Smooth muscle cell (in vitro differentiated cells): ENCODE results near the gene RBBP8NL. TPM values are rescaled to one million over a fixed set of nuclear protein-coding genes. Genes with fewer than 3 reads are reported as not detected.

Experiments used
- DNase-seq: peaks from one replicate; lab custom pipeline; 2025; ENCODE audit not compliant: unreplicated experiment; lab: John Stamatoyannopoulos, UW
- H2AFZ ChIP-seq: fragments of 200-600 bp; sonication (generic); 2 replicates; pipeline ENCODE4 v1.6.0; 2016; ENCODE audit warnings: antibody characterized with exemption, low read depth, mild to moderate bottlenecking
- H3F3A ChIP-seq: fragments of 200-600 bp; sonication (generic); 2 replicates; pipeline ENCODE4 v1.6.0; 2017; ENCODE audit warnings: antibody characterized with exemption, low read depth
- H3K27ac ChIP-seq: fragments of 200-600 bp; sonication (generic); 2 replicates; pipeline ENCODE4 v1.5.1; 2016; ENCODE audit warnings: low read depth, mild to moderate bottlenecking
- H3K27me3 ChIP-seq: fragments of 200-600 bp; sonication (generic); 2 replicates; pipeline ENCODE4 v1.6.1; 2016; ENCODE audit warnings: low read depth, mild to moderate bottlenecking
- H3K36me3 ChIP-seq: fragments of 200-600 bp; sonication (generic); 2 replicates; pipeline ENCODE4 v1.5.1; 2016; ENCODE audit warnings: low read depth
- H3K4me1 ChIP-seq: fragments of 200-600 bp; sonication (generic); 2 replicates; pipeline ENCODE4 v1.5.1; 2016; ENCODE audit warnings: low read depth
- H3K4me2 ChIP-seq: fragments of 200-600 bp; sonication (generic); 2 replicates; pipeline ENCODE4 v1.6.0; 2016; ENCODE audit warnings: mild to moderate bottlenecking
- H3K4me3 ChIP-seq: fragments of 200-600 bp; sonication (generic); 2 replicates; pipeline ENCODE4 v1.5.1; 2016; ENCODE audit warnings: mild to moderate bottlenecking
- H3K79me2 ChIP-seq: fragments of 200-600 bp; sonication (generic); 2 replicates; pipeline ENCODE4 v1.6.0; 2016; ENCODE audit warnings: low read depth, mild to moderate bottlenecking
- H3K9ac ChIP-seq: fragments of 200-600 bp; sonication (generic); 2 replicates; pipeline ENCODE4 v1.6.0; 2016; ENCODE audit warnings: low read depth
- H3K9me3 ChIP-seq: fragments of 200-600 bp; sonication (generic); replicated peaks from 2 replicates; pipeline ENCODE4 v1.5.1; 2016; ENCODE audit warnings: low read depth
- H4K20me1 ChIP-seq: fragments of 200-600 bp; sonication (generic); 2 replicates; pipeline ENCODE4 v1.6.0; 2016; ENCODE audit warnings: low read depth
- CTCF ChIP-seq: fragments of 200-600 bp; sonication (generic); IDR thresholded peaks from 2 replicates; pipeline ENCODE4 v1.5.1; 2017; ENCODE audit warnings: borderline replicate concordance, mild to moderate bottlenecking, antibody characterized with exemption; ENCODE audit not compliant: insufficient read depth, poor library complexity, severe bottlenecking
- WGBS: methylation state at CpG from one replicate; pipeline ENCODE4 v1.1.7; 2016; ENCODE audit warnings: low lambda C conversion rate; 5-methylcytosine and 5-hydroxymethylcytosine counted together
- polyA plus RNA-seq: library from polyadenylated mRNA; unstranded; fragments of >200 nt; fragmentation: Nextera tagmentation; extraction: Ambion mirVana; gene quantifications from 2 replicates; pipeline ENCODE4 v1.2.1, GENCODE V29; 2016
- total RNA-seq: library from RNA; depleted of rRNA; stranded (reverse); fragments of >200 nt; gene quantifications from 2 replicates; pipeline ENCODE4 v1.2.3, GENCODE V29; 2014

Gene RBBP8NL
- total and polyA plus RNA-seq, 2 experiments from 2014 or later, result 0.40 TPM; not detected in 1

GRCh38 chr20:62400021-62400420, 27.3 kb downstream of the RBBP8NL start:
- no peaks in the 10 kb centered on the region for H3K4me1 ChIP-seq
- no peak overlapping the region for H3K27ac ChIP-seq
- no peak for DNase-seq
- H2AFZ ChIP-seq, result no peak overlapping the region
- H4K20me1 ChIP-seq, result peaks cover 6% of the 10 kb centered on the region
- no peak overlapping the region for H3K9ac ChIP-seq
- no peak for TF ChIP-seq CTCF
- H3K27me3 ChIP-seq, result no peaks in the 10 kb centered on the region
- H3K79me2 ChIP-seq, result no peaks in the 10 kb centered on the region
- no peaks in the 10 kb centered on the region for H3F3A ChIP-seq
- H3K36me3 ChIP-seq, result no peaks in the 10 kb centered on the region
- no peaks in the 10 kb centered on the region for H3K9me3 ChIP-seq
- H3K4me2 ChIP-seq, result no peak overlapping the region
- 97% methylated on average over 7 of the region's 7 CpGs for WGBS
- H3K4me3 ChIP-seq, result no peak overlapping the region

GRCh38 chr20:62398120-62398821, 29.1 kb downstream of the RBBP8NL start:
- Histone ChIP-seq H3K4me1 (no peaks in the 10 kb centered on the region), H3K79me2 (no peaks in the 10 kb centered on the region), H3F3A (no peaks in the 10 kb centered on the region), H3K4me2 (no peak overlapping the region), H2AFZ (no peak overlapping the region), H3K9ac (no peak overlapping the region), H3K36me3 (no peaks in the 10 kb centered on the region), H4K20me1 (no peaks in the 10 kb centered on the region), H3K27me3 (no peaks in the 10 kb centered on the region), H3K9me3 (no peaks in the 10 kb centered on the region), H3K27ac (no peak overlapping the region), H3K4me3 (no peak overlapping the region)
- no peak for DNase-seq
- WGBS, result 89% methylated on average over 15 of the region's 19 CpGs
- TF ChIP-seq CTCF, result no peak

GRCh38 chr20:62396367-62397239, 30.7 kb downstream of the RBBP8NL start:
- no peaks in the 10 kb centered on the region for H3K79me2 ChIP-seq
- H3K4me3 ChIP-seq, result no peak overlapping the region
- no peak overlapping the region for H3K9ac ChIP-seq
- no peaks in the 10 kb centered on the region for H3F3A ChIP-seq
- no peak overlapping the region for H3K4me2 ChIP-seq
- H3K4me1 ChIP-seq, result no peaks in the 10 kb centered on the region
- H3K9me3 ChIP-seq, result no peaks in the 10 kb centered on the region
- H4K20me1 ChIP-seq, result no peaks in the 10 kb centered on the region
- 91% methylated on average over 35 of the region's 35 CpGs for WGBS
- no peak overlapping the region for H3K27ac ChIP-seq
- H3K27me3 ChIP-seq, result no peaks in the 10 kb centered on the region
- DNase-seq, result no peak
- no peak for TF ChIP-seq CTCF
- no peak overlapping the region for H2AFZ ChIP-seq
- H3K36me3 ChIP-seq, result no peaks in the 10 kb centered on the region
